HEK293T (cell line): ENCODE data around the gene C9orf43.

ENCODE experiments used
- ARNT ChIP-seq: fragments of 450-650 bp; IDR thresholded peaks from 2 replicates; pipeline ENCODE4 v1.6.1; 2017; ENCODE audit warnings: mild to moderate bottlenecking
- BHLHE40 ChIP-seq: fragments of 450-650 bp; IDR thresholded peaks from 2 replicates; pipeline ENCODE4 v1.6.1; 2016; ENCODE audit warnings: mild to moderate bottlenecking, moderate library complexity, borderline replicate concordance
- CTBP1 ChIP-seq: fragments of 450-650 bp; IDR thresholded peaks from 2 replicates; pipeline ENCODE4 v1.6.1; 2016; ENCODE audit warnings: borderline replicate concordance
- ELF4 ChIP-seq: fragments of 450-650 bp; IDR thresholded peaks from 2 replicates; pipeline ENCODE4 v1.6.1; 2017; ENCODE audit warnings: antibody characterized with exemption
- FOXK2 ChIP-seq: fragments of 450-650 bp; IDR thresholded peaks from 2 replicates; pipeline ENCODE4 v1.6.1; 2016; ENCODE audit warnings: mild to moderate bottlenecking
- FOXM1 ChIP-seq: fragments of 450-650 bp; IDR thresholded peaks from 2 replicates; pipeline ENCODE4 v1.6.1; 2017; ENCODE audit warnings: mild to moderate bottlenecking, borderline replicate concordance
- LEF1 ChIP-seq: fragments of 450-650 bp; IDR thresholded peaks from 2 replicates; pipeline ENCODE4 v1.6.1; 2017; ENCODE audit warnings: mild to moderate bottlenecking, borderline replicate concordance
- NFRKB ChIP-seq: fragments of 450-650 bp; IDR thresholded peaks from 2 replicates; pipeline ENCODE4 v1.6.1; 2016; ENCODE audit warnings: mild to moderate bottlenecking, moderate library complexity
- SP1 ChIP-seq: fragments of 450-650 bp; IDR thresholded peaks from 2 replicates; pipeline ENCODE4 v1.6.1; 2017
- SUZ12 ChIP-seq: fragments of 450-650 bp; IDR thresholded peaks from 2 replicates; pipeline ENCODE4 v1.6.1; 2016; ENCODE audit warnings: mild to moderate bottlenecking
- ZNF384 ChIP-seq: fragments of 450-650 bp; IDR thresholded peaks from 2 replicates; pipeline ENCODE4 v1.6.1; 2016
- TF ChIP-seq, protein P1 (sequence below): fragments of 450-650 bp; IDR thresholded peaks from 2 replicates; pipeline ENCODE4 v1.6.1; 2016

DNA sequence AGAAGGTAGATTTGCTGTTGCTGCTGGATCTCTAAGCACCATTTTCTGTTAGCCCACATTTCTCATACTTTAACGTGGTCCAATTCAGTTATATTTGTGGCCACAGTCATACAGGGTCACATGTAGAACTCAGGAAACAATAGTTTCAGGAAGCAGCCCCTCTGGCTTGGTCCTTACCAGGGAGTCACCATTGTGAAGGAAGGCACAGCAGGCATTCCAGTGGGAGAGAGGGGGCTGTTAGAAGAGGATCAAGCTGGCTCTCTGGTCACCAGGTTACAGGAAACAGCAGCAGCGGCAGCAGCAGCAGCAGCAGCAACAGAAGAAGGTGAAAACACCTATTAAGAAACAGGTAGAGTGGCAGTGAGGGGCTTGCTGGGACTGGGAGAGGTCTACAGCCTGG is 14.5 kb downstream of the C9orf43 start:
- no peak for TF ChIP-seq SUZ12
- TF ChIP-seq ZNF384, result no peak
- TF ChIP-seq SP1, result no peak
- TF ChIP-seq CTBP1, result no peak
- TF ChIP-seq FOXM1, result no peak
- no peak for TF ChIP-seq FOXK2
- no peak for TF ChIP-seq NFRKB
- TF ChIP-seq, protein P1, sequence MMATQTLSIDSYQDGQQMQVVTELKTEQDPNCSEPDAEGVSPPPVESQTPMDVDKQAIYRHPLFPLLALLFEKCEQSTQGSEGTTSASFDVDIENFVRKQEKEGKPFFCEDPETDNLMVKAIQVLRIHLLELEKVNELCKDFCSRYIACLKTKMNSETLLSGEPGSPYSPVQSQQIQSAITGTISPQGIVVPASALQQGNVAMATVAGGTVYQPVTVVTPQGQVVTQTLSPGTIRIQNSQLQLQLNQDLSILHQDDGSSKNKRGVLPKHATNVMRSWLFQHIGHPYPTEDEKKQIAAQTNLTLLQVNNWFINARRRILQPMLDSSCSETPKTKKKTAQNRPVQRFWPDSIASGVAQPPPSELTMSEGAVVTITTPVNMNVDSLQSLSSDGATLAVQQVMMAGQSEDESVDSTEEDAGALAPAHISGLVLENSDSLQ, result no peak
- TF ChIP-seq ELF4, result no peak
- no peak for TF ChIP-seq LEF1
- no peak for TF ChIP-seq BHLHE40
- no peak for TF ChIP-seq ARNT
